Activated B cell treated with CpG ODN at 0.5 μM for 24 hours (primary cell): ENCODE results near the gene ENPP5. TPM values are rescaled to one million over a fixed set of nuclear protein-coding genes. Genes with fewer than 3 reads are reported as not detected.
"Not testable (repeated sequence)": the region's sequence is repeated elsewhere in the genome, so short reads cannot be mapped to it uniquely, and the experiment has no call there.

Source experiments
- ATAC-seq: fragments of 200-7000 bp; cut with Tn5 transposase; one replicate; pipeline ENCODE4 v1.10.0; 2021; ENCODE audit warnings: low read depth, mild to moderate bottlenecking, moderate library complexity
- CTCF ChIA-PET: fragments of 350-600 bp; sonication (Branson Sonifier 250); formaldehyde crosslinking; loops from one replicate; lab custom pipeline; 2021; ENCODE audit warnings: antibody characterized with exemption; lab: Charles Lee
- POLR2A ChIA-PET: fragments of 350-600 bp; sonication (Branson Sonifier 250); formaldehyde crosslinking; loops from one replicate; lab custom pipeline; 2021; ENCODE audit warnings: antibody characterized with exemption; lab: Charles Lee
- DNase-seq: peaks from one replicate; pipeline ENCODE4 v3.0.0; 2022
- H3K27ac Mint-ChIP-seq: one replicate; pipeline ENCODE4 v1.8.0; 2020; ENCODE audit warnings: mixed read lengths
- H3K27me3 Mint-ChIP-seq: one replicate; pipeline ENCODE4 v1.8.0; 2021; ENCODE audit warnings: mixed read lengths
- H3K36me3 Mint-ChIP-seq: one replicate; pipeline ENCODE4 v1.8.0; 2021; ENCODE audit warnings: low read depth, mixed read lengths
- H3K4me1 Mint-ChIP-seq: one replicate; pipeline ENCODE4 v1.8.0; 2021; ENCODE audit warnings: mixed read lengths
- H3K4me3 Mint-ChIP-seq: one replicate; pipeline ENCODE4 v1.8.0; 2020; ENCODE audit warnings: mild to moderate bottlenecking, mixed read lengths
- H3K9me3 Mint-ChIP-seq: one replicate; pipeline ENCODE4 v1.8.0; 2020; ENCODE audit warnings: mixed read lengths
- intact Hi-C: fragments of 100-400 bp; cut with micrococcal nuclease; formaldehyde crosslinking; loops from one replicate; pipeline ENCODE4 v1.15.1; 2024
- total RNA-seq: library from RNA; stranded (reverse); gene quantifications from 2 replicates; pipeline ENCODE4 v1.2.3, GENCODE V29; 2022
- TF ChIP-seq, protein P1 (sequence below): fragments of 200-600 bp; IDR thresholded peaks from one replicate; pipeline ENCODE4 v1.8.0; 2022; ENCODE audit warnings: antibody characterized with exemption, mild to moderate bottlenecking

ENPP5 gene
- total RNA-seq, 1 donor from 2014 or later = 0.71 TPM

DNA sequence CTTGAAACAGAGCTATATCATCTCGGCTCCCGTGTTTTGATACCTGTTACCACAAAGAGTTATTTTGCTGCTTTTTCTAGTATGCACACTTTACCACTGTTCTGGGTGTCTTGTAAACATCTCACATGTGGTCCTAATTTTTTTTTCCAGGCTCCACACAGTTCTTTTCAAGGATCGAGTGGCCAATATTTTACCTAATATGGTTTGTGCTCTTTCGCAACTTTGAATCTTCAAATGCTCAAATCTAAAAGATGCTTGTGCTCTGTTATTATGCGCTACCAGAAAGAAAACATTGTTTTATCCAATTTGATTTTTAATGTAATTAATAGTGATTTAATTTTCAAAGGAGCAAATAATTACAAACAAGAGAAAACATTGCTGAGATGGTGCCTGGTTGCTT lies 10.7 kb downstream of the ENPP5 start:
- ChIA-PET POLR2A (no interaction called here), CTCF (no interaction called here)
- Mint-ChIP-seq H3K4me3 (no peak overlapping the region), H3K9me3 (no peaks in the 10 kb centered on the region), H3K36me3 (no peaks in the 10 kb centered on the region), H3K27me3 (peaks cover 2% of the 10 kb centered on the region), H3K27ac (no peak overlapping the region), H3K4me1 (no peaks in the 10 kb centered on the region)
- TF ChIP-seq, protein P1, sequence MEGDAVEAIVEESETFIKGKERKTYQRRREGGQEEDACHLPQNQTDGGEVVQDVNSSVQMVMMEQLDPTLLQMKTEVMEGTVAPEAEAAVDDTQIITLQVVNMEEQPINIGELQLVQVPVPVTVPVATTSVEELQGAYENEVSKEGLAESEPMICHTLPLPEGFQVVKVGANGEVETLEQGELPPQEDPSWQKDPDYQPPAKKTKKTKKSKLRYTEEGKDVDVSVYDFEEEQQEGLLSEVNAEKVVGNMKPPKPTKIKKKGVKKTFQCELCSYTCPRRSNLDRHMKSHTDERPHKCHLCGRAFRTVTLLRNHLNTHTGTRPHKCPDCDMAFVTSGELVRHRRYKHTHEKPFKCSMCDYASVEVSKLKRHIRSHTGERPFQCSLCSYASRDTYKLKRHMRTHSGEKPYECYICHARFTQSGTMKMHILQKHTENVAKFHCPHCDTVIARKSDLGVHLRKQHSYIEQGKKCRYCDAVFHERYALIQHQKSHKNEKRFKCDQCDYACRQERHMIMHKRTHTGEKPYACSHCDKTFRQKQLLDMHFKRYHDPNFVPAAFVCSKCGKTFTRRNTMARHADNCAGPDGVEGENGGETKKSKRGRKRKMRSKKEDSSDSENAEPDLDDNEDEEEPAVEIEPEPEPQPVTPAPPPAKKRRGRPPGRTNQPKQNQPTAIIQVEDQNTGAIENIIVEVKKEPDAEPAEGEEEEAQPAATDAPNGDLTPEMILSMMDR = no peak
- DNase-seq = no peak
- intact Hi-C loops = no loop called here
- ATAC-seq = no peak

DNA sequence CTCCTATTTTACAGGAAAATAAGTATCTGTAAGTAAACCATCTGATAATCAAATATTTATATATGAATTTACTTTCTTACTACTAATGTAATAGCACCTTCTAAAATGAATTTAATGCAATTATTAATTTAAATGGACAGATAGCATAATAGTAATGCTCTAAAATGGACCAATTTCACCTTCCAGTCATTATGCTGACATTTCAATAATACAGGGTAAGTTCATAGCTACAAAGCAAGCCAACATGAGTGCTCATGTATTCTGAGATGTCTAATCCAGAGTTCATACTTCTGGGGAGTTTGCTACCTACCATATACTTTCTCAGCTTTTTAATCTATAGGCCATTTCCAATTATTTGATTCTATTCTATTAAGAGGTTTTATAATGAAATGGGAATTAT lies 11.6 kb downstream of the ENPP5 start:
- Mint-ChIP-seq H3K4me3 (no peak overlapping the region), H3K27me3 (peaks cover 2% of the 10 kb centered on the region), H3K4me1 (no peaks in the 10 kb centered on the region), H3K36me3 (no peaks in the 10 kb centered on the region), H3K27ac (no peak overlapping the region), H3K9me3 (no peaks in the 10 kb centered on the region)
- ATAC-seq (no peak), DNase-seq (no peak)
- intact Hi-C loops = no loop called here
- TF ChIP-seq, protein P1 = no peak
- ChIA-PET CTCF (no interaction called here), POLR2A (interaction anchor here (1.0 kb wide), 1 partner anchor 12 kb away, joined by 4 read pairs; the partner anchor contains the start of gene ENPP5)

DNA sequence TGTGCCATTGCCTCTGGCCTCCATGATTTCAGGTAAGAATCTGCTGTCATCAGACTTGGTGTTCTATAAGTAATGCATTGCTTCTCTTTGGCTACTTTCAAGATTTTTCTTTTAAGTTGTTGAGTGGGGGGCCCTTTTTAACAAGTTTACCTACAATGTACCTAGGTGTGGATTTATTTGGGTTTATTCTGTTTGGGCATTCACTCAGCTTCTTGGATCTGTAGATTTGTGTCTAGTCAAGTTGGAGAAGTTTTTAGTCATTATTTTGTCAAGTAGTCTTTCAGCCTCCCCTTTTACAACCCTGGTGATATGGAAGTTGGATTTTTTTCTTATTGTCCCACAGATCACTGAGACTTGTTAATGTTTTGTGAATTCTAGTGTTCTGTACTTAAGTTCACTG lies 14.1 kb downstream of the ENPP5 start:
- Mint-ChIP-seq H3K9me3 (peaks cover 2% of the 10 kb centered on the region), H3K4me3 (no peak overlapping the region), H3K27ac (no peak overlapping the region), H3K36me3 (no peaks in the 10 kb centered on the region), H3K4me1 (no peaks in the 10 kb centered on the region), H3K27me3 (peaks cover 2% of the 10 kb centered on the region)
- DNase-seq = no peak
- POLR2A ChIA-PET = no interaction called here
- intact Hi-C loops = no loop called here
- TF ChIP-seq, protein P1 = no peak
- CTCF ChIA-PET = interaction anchor here (0.7 kb wide), 1 partner anchor 16 kb away, joined by 3 read pairs; no protein-coding TSS in a partner anchor
- no peak for ATAC-seq

DNA sequence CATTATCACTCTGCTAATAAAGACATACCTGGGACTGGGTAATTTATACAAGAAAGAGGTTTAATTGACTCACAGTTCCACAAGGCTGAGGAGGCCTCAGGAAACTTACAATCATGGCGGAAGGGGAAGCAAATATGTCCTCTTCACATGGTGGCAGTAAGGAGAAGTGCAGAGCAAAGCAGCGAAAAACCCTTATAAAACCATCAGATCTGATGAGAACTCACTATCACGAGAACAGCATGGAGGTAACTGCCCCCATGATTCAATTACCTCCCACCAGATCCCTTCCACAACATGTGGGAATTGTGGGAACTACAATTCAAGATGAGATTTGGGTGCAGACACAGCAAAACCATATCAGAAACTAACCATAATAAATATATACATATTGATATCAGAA lies 21.7 kb downstream of the ENPP5 start:
- H3K27ac Mint-ChIP-seq, POLR2A ChIA-PET, H3K36me3 Mint-ChIP-seq, DNase-seq, H3K27me3 Mint-ChIP-seq, H3K4me1 Mint-ChIP-seq, H3K4me3 Mint-ChIP-seq, CTCF ChIA-PET, ATAC-seq, H3K9me3 Mint-ChIP-seq, intact Hi-C loops: not testable (repeated sequence)

DNA sequence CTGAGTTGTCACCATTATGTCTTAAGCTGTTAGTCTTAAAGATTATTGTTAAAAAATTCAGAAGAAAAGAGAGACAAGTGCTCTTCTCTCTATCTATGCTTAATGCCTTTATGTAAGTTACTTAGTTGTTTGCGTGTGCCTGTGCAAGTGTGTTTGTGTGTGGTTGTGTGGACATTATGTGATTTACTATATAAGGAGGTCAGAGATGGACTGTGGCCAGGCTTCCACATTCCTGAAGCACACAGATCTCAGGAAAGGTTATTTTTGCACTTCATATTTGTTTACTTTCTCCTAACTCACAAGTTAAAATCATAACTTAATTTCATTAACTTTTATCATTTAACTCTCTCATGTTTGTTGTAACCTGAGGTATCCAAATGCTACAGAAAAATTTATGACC lies 26.5 kb downstream of the ENPP5 start:
- DNase-seq (no peak), ATAC-seq (no peak)
- H3K27me3 Mint-ChIP-seq = no peaks in the 10 kb centered on the region
- ChIA-PET CTCF (no interaction called here), POLR2A (no interaction called here)
- intact Hi-C loops = no loop called here
- TF ChIP-seq, protein P1 = no peak
- no peak overlapping the region for H3K27ac Mint-ChIP-seq
- peaks cover 37% of the 10 kb centered on the region for H3K36me3 Mint-ChIP-seq
- no peak overlapping the region for H3K4me3 Mint-ChIP-seq
- H3K9me3 Mint-ChIP-seq = no peaks in the 10 kb centered on the region
- no peaks in the 10 kb centered on the region for H3K4me1 Mint-ChIP-seq

DNA sequence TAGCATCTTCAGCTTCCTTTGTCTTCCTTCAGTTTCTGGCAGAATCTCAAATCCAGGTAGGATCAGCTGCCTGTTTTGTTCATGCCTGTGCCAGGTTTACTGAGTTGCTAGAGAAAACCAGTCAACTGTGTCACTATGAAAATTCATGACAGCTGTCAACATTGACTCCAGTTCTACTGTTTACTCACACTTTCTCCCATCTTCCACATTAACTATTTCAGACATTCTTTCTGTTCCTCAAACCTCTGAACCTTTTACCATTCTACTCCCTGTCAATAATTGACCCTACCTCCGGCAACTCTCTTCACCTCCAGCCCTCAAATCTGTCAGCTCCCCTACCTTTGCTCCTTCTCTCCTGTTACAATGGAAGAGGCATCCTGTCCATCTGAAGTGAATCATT lies 32.5 kb downstream of the ENPP5 start:
- H3K4me3 Mint-ChIP-seq = peak overlapping the region; percentile 6
- ATAC-seq (no peak), DNase-seq (no peak)
- H3K9me3 Mint-ChIP-seq = no peaks in the 10 kb centered on the region
- CTCF ChIA-PET = interaction anchor here (1.1 to 1.8 kb wide), 2 partner anchors 8 to 48 kb away, joined by 3 to 4 read pairs; partner anchors contain the start of gene ENPP4
- TF ChIP-seq, protein P1 = no peak
- POLR2A ChIA-PET = interaction anchor here (1.4 kb wide), 1 partner anchor 8 kb away, joined by 7 read pairs; the partner anchor contains the start of gene ENPP4
- peaks cover 26% of the 10 kb centered on the region for H3K36me3 Mint-ChIP-seq
- intact Hi-C loops = loop anchor here (1.0 kb wide), 1 partner anchor 8 kb away; no protein-coding TSS in a partner anchor
- H3K27ac Mint-ChIP-seq = peak overlapping the region; percentile 8
- no peaks in the 10 kb centered on the region for H3K27me3 Mint-ChIP-seq
- H3K4me1 Mint-ChIP-seq = peaks cover 34% of the 10 kb centered on the region
